Testis (tissue), 2 donors: ENCODE results near the gene ATG5.

Experiments used
- CTCF ChIP-seq, 3 experiments: fragments of 450-650 bp in 2 of 3; fragments of 200-600 bp in 1 of 3; sonication (generic) in 1 of 3; IDR thresholded peaks; one replicate each; pipeline ENCODE4 v1.5.1; 2016 to 2019; ENCODE audit warnings: antibody characterized with exemption in 3 of 3, mild to moderate bottlenecking in 2 of 3, moderate library complexity in 1 of 3
- POLR2A ChIP-seq: fragments of 450-650 bp; IDR thresholded peaks from one replicate; pipeline ENCODE4 v1.6.1; 2017; ENCODE audit warnings: antibody characterized with exemption, mild to moderate bottlenecking, moderate library complexity

DNA sequence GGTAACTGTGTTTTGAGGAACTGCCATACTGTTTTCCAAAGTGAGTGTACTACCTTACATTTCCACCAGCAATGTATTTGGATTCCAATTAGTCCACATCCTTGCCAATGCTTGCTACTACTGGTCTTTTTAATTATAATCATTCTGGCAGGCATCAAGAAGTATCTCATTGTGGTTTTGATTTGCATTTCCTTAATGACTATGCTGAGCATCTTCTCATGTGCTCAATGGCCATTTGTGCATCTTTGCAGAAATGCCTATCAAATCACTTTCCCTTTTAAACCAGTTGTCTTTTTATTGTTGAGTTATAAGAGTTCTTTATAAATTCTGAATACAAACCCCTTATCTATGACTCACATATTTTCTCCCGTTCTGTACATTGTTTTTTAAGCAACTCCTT, 75.9 kb downstream of the ATG5 start:
- no peak for TF ChIP-seq CTCF (IDR thresholded peaks at IDR 0.05)
- no peak for TF ChIP-seq POLR2A
